Measurements from ENCODE around the gene GAA. TPM values are rescaled to one million over a fixed set of nuclear protein-coding genes. Genes with fewer than 3 reads are reported as not detected.

The GAA gene
- total RNA-seq, 1 donor from 2014 or later, result 91.6 TPM

DNA sequence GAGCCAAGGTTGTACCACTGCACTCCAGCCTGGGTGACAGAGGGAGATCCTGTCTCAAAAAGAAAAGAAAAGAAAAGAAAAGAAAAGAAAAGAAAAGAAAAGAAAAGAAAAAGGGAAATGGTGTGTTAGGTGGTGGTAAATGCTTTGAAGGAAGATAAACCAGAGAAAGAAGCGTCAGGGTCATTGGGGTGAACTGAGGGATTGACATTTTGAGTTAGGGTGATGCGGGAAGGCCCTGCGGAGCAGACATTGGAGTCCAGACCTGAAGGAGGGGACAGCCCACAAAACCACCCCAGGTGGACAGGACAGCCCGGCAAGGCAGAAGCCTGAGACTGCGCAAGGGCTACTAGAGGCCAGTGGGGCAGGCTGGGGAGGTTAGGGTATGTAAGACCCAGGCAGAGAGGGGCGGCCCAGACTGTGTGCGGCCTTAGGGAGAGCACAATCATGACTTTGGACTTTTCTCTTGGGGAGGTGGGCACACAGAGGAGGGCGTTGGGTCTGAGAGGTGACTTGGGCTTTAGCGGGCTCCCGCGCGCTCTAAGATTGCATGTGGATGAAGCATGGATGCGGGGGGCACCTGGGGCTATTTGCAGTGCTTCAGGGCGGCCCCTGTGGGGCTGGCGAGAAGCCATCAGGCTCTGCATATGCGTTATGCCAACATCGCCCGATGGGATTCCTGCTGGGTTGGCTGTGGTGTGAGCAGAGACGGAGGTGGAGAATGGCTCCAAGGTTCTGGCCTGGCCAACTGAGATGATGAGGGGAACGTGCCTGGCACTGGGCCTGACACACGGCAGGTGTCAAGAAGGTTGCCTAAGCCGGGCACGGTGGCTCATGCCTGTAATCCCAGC lies 3.3 kb upstream of the GAA start:
- intact Hi-C loops (cut with DNase I), result no loop called here
- no peaks in the 10 kb centered on the region for H3K36me3 ChIP-seq
- peaks cover 3 to 7% of the 10 kb centered on the region in 2 donors for H3K4me1 ChIP-seq
- DNase-seq (ENCODE audit: low spot score in 2 of 2), result no peak
- H3K27ac ChIP-seq, result no peak overlapping the region
- TF ChIP-seq, protein P1, sequence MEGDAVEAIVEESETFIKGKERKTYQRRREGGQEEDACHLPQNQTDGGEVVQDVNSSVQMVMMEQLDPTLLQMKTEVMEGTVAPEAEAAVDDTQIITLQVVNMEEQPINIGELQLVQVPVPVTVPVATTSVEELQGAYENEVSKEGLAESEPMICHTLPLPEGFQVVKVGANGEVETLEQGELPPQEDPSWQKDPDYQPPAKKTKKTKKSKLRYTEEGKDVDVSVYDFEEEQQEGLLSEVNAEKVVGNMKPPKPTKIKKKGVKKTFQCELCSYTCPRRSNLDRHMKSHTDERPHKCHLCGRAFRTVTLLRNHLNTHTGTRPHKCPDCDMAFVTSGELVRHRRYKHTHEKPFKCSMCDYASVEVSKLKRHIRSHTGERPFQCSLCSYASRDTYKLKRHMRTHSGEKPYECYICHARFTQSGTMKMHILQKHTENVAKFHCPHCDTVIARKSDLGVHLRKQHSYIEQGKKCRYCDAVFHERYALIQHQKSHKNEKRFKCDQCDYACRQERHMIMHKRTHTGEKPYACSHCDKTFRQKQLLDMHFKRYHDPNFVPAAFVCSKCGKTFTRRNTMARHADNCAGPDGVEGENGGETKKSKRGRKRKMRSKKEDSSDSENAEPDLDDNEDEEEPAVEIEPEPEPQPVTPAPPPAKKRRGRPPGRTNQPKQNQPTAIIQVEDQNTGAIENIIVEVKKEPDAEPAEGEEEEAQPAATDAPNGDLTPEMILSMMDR (IDR thresholded peaks at IDR 0.05), result no peak
- no peaks in the 10 kb centered on the region for H3K9me3 ChIP-seq
- no peak overlapping the region for H3K4me3 ChIP-seq
- no peaks in the 10 kb centered on the region for H3K27me3 ChIP-seq

DNA sequence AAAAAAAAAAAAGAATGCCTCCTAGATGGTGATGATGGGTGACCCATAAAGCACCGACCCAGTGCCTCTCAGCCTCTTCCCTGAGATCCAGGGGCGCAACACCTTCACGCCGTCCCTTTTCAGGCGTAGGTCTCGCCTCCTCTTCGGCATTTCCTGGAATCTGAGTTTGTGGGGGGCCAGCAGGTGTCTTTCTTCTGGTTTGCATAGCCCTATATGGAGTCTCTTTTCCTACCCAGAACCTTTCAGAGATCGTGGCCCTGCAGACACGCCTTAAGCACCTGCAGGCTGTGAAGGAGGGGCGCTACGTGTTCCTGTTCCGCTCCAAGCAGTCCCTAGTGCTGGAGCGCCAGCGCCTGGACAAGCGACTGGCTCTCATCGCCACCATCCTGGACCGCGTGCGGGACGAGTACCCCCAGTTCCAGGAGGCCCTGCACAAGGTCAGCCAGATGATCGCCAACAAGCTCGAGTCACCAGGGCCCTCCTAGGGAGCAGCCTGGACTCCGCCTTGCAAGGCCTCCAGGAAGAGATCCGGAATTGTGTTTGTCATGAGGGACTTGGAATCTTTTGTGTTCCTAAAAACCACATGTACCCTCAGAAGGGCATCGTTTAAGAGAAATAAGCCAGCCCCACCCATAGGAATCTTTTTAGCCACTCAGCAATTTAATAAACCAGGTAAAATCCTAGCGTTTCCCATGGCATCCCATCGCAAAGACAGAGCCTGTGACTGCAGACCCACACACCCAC lies 1.9 kb upstream of the GAA start:
- peaks cover 3 to 7% of the 10 kb centered on the region in 2 donors for H3K4me1 ChIP-seq
- no peaks in the 10 kb centered on the region for H3K36me3 ChIP-seq
- no peak overlapping the region for H3K27ac ChIP-seq
- H3K9me3 ChIP-seq, result no peaks in the 10 kb centered on the region
- H3K4me3 ChIP-seq, result no peak overlapping the region
- intact Hi-C loops (cut with DNase I), result loop anchor here (5.0 kb wide), 3 partner anchors 62 to 262 kb away; partner anchors contain the start of genes CBX4, CCDC40, RNF213 and TBC1D16
- DNase-seq (ENCODE audit: low spot score in 2 of 2), result no peak
- no peaks in the 10 kb centered on the region for H3K27me3 ChIP-seq
- TF ChIP-seq, protein P1 (IDR thresholded peaks at IDR 0.05), result no peak

GRCh38 chr17:80100035-80100323 lies 1.4 kb upstream of the GAA start:
- no peak for DNase-seq (ENCODE audit: low spot score in 2 of 2)
- no peak overlapping the region for H3K27ac ChIP-seq
- H3K27me3 ChIP-seq, result no peaks in the 10 kb centered on the region
- no peak overlapping the region for H3K4me3 ChIP-seq
- TF ChIP-seq, protein P1 (IDR thresholded peaks at IDR 0.05), result no peak
- no peaks in the 10 kb centered on the region for H3K36me3 ChIP-seq
- no peaks in the 10 kb centered on the region for H3K9me3 ChIP-seq
- peaks cover 3 to 7% of the 10 kb centered on the region in 2 donors for H3K4me1 ChIP-seq
- intact Hi-C loops (cut with DNase I), result loop anchor here (5.0 kb wide), 3 partner anchors 63 to 263 kb away; partner anchors contain the start of genes CBX4, CCDC40, RNF213 and TBC1D16

DNA sequence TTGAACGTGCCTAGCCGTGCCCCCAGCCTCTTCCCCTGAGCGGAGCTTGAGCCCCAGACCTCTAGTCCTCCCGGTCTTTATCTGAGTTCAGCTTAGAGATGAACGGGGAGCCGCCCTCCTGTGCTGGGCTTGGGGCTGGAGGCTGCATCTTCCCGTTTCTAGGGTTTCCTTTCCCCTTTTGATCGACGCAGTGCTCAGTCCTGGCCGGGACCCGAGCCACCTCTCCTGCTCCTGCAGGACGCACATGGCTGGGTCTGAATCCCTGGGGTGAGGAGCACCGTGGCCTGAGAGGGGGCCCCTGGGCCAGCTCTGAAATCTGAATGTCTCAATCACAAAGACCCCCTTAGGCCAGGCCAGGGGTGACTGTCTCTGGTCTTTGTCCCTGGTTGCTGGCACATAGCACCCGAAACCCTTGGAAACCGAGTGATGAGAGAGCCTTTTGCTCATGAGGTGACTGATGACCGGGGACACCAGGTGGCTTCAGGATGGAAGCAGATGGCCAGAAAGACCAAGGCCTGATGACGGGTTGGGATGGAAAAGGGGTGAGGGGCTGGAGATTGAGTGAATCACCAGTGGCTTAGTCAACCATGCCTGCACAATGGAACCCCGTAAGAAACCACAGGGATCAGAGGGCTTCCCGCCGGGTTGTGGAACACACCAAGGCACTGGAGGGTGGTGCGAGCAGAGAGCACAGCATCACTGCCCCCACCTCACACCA lies 724 bp downstream of the GAA start:
- Histone ChIP-seq H3K27ac (peak overlapping the region; percentile 59 to 93), H3K36me3 (no peaks in the 10 kb centered on the region), H3K4me3 (peak overlapping the region; percentile 80 to 98), H3K27me3 (no peaks in the 10 kb centered on the region), H3K9me3 (no peaks in the 10 kb centered on the region), H3K4me1 (peaks cover 3 to 7% of the 10 kb centered on the region in 2 donors)
- no peak for DNase-seq (ENCODE audit: low spot score in 2 of 2)
- TF ChIP-seq, protein P1 (IDR thresholded peaks at IDR 0.05), result no peak
- intact Hi-C loops (cut with DNase I), result loop anchor here (1.0 to 5.0 kb wide), 4 partner anchors 45 to 265 kb away; partner anchors contain the start of genes CBX4, CCDC40, EIF4A3 and RNF213

DNA sequence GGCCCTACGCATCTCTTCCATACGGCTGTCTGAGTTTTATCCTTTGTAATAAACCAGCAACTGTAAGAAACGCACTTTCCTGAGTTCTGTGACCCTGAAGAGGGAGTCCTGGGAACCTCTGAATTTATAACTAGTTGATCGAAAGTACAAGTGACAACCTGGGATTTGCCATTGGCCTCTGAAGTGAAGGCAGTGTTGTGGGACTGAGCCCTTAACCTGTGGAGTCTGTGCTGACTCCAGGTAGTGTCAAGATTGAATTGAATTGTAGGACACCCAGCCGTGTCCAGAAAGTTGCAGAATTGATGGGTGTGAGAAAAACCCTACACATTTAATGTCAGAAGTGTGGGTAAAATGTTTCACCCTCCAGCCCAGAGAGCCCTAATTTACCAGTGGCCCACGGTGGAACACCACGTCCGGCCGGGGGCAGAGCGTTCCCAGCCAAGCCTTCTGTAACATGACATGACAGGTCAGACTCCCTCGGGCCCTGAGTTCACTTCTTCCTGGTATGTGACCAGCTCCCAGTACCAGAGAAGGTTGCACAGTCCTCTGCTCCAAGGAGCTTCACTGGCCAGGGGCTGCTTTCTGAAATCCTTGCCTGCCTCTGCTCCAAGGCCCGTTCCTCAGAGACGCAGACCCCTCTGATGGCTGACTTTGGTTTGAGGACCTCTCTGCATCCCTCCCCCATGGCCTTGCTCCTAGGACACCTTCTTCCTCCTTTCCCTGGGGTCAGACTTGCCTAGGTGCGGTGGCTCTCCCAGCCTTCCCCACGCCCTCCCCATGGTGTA lies 1.5 kb downstream of the GAA start:
- Histone ChIP-seq H3K4me1 (peaks cover 3 to 7% of the 10 kb centered on the region in 2 donors), H3K27ac (no peak overlapping the region), H3K36me3 (no peaks in the 10 kb centered on the region), H3K4me3 (peak overlapping the region in 1 of 2 donors; percentile 98), H3K27me3 (no peaks in the 10 kb centered on the region), H3K9me3 (no peaks in the 10 kb centered on the region)
- intact Hi-C loops (cut with DNase I), result loop anchor here (5.0 kb wide), 3 partner anchors 66 to 266 kb away; partner anchors contain the start of genes CBX4, CCDC40, RNF213 and TBC1D16
- no peak for DNase-seq (ENCODE audit: low spot score in 2 of 2)
- TF ChIP-seq, protein P1 (IDR thresholded peaks at IDR 0.05), result no peak
